ENCODE measurements around the gene RFX4. TPM values are rescaled to one million over a fixed set of nuclear protein-coding genes. Genes with fewer than 3 reads are reported as not detected.

RFX4 gene
- total RNA-seq, 4 donors from 2014 or later = not detected

- Histone ChIP-seq H3K36me3 (no peaks in the 10 kb centered on the region), H3K27me3 (peaks cover 6% of the 10 kb centered on the region), H3K4me1 (no peaks in the 10 kb centered on the region), H3K9me3 (no peaks in the 10 kb centered on the region), H3K27ac (no peak overlapping the region), H3K4me3 (no peak overlapping the region)
- DNase-seq (ENCODE audit: low spot score in 2 of 2) = no peak
- no peak for TF ChIP-seq CTCF (IDR thresholded peaks at IDR 0.05)
- no peak for TF ChIP-seq POLR2AphosphoS5 (IDR thresholded peaks at IDR 0.05)
- no peak for TF ChIP-seq POLR2A (IDR thresholded peaks at IDR 0.05)
- TF ChIP-seq EP300 (IDR thresholded peaks at IDR 0.05) = no peak
- 92% methylated on average over 3 of the region's 3 CpGs for WGBS
These were observed 48.3 kb downstream of the RFX4 start for GRCh38 chr12:106631150-106631549.

- Histone ChIP-seq H3K9me3 (no peaks in the 10 kb centered on the region), H3K36me3 (no peaks in the 10 kb centered on the region), H3K4me1 (no peaks in the 10 kb centered on the region), H3K27me3 (peaks cover 6% of the 10 kb centered on the region), H3K27ac (no peak overlapping the region), H3K4me3 (no peak overlapping the region)
- 68% methylated on average over 2 of the region's 2 CpGs for WGBS
- DNase-seq (ENCODE audit: low spot score in 2 of 2) = no peak
- TF ChIP-seq CTCF (IDR thresholded peaks at IDR 0.05) (no peak), POLR2AphosphoS5 (IDR thresholded peaks at IDR 0.05) (no peak), POLR2A (IDR thresholded peaks at IDR 0.05) (no peak), EP300 (IDR thresholded peaks at IDR 0.05) (no peak)
These were observed 49.0 kb downstream of the RFX4 start for GRCh38 chr12:106631797-106632196.

- Histone ChIP-seq H3K27ac (no peak overlapping the region), H3K36me3 (no peaks in the 10 kb centered on the region), H3K4me3 (no peak overlapping the region), H3K9me3 (no peaks in the 10 kb centered on the region), H3K27me3 (peaks cover 6% of the 10 kb centered on the region), H3K4me1 (no peaks in the 10 kb centered on the region)
- WGBS = 61% methylated on average over 7 of the region's 7 CpGs
- DNase-seq (ENCODE audit: low spot score in 2 of 2) = no peak
- TF ChIP-seq CTCF (IDR thresholded peaks at IDR 0.05) (no peak), POLR2AphosphoS5 (IDR thresholded peaks at IDR 0.05) (no peak), EP300 (IDR thresholded peaks at IDR 0.05) (no peak), POLR2A (IDR thresholded peaks at IDR 0.05) (no peak)
These were observed 50.1 kb downstream of the RFX4 start for GRCh38 chr12:106632797-106633450.

- H3K4me3 ChIP-seq = no peak overlapping the region
- H3K36me3 ChIP-seq = no peaks in the 10 kb centered on the region
- 93% methylated on average over 1 of the region's 1 CpG for WGBS
- H3K27me3 ChIP-seq = peaks cover 6% of the 10 kb centered on the region
- H3K9me3 ChIP-seq = no peaks in the 10 kb centered on the region
- no peak overlapping the region for H3K27ac ChIP-seq
- H3K4me1 ChIP-seq = no peaks in the 10 kb centered on the region
- no peak for DNase-seq (ENCODE audit: low spot score in 2 of 2)
- TF ChIP-seq CTCF (IDR thresholded peaks at IDR 0.05) (no peak), POLR2AphosphoS5 (IDR thresholded peaks at IDR 0.05) (no peak), EP300 (IDR thresholded peaks at IDR 0.05) (no peak), POLR2A (IDR thresholded peaks at IDR 0.05) (no peak)
These were observed 50.6 kb downstream of the RFX4 start for GRCh38 chr12:106633451-106633823.

GRCh38 chr12:106634206-106634605, 51.4 kb downstream of the RFX4 start:
- WGBS = 71% methylated on average over 7 of the region's 7 CpGs

More at GRCh38 chr12:106634206-106634605, 51.4 kb downstream of the RFX4 start:
- Histone ChIP-seq H3K27ac (no peak overlapping the region), H3K27me3 (peaks cover 6% of the 10 kb centered on the region), H3K4me1 (no peaks in the 10 kb centered on the region), H3K9me3 (no peaks in the 10 kb centered on the region), H3K36me3 (no peaks in the 10 kb centered on the region), H3K4me3 (no peak overlapping the region)
- TF ChIP-seq EP300 (IDR thresholded peaks at IDR 0.05) = no peak
- no peak for TF ChIP-seq POLR2A (IDR thresholded peaks at IDR 0.05)
- TF ChIP-seq POLR2AphosphoS5 (IDR thresholded peaks at IDR 0.05) = no peak
- no peak for TF ChIP-seq CTCF (IDR thresholded peaks at IDR 0.05)
- DNase-seq (ENCODE audit: low spot score in 2 of 2) = no peak
